ENCODE measurements around the gene ACYP1.

ACYP1 gene

GRCh38 chr14:75013290-75013689 is 50.5 kb downstream of the ACYP1 start:
- CTCF ChIA-PET, result interaction anchor here (0.7 kb wide), 1 partner anchor 75 kb away, joined by 4 read pairs; no protein-coding TSS in a partner anchor
- TF ChIP-seq CTCF (conservative IDR thresholded peaks at IDR 0.05; ENCODE audit: low read depth), result no peak
- POLR2A ChIA-PET (ENCODE audit: low non-redundant PET), result no interaction called here
- H3K27ac ChIP-seq, result no peak overlapping the region
- no peak for DNase-seq (ENCODE audit: low spot score)

GRCh38 chr14:75011356-75011994 is 52.3 kb downstream of the ACYP1 start:
- DNase-seq (ENCODE audit: low spot score), result no peak
- POLR2A ChIA-PET (ENCODE audit: low non-redundant PET), result no interaction called here
- no peak for TF ChIP-seq CTCF (conservative IDR thresholded peaks at IDR 0.05; ENCODE audit: low read depth)
- CTCF ChIA-PET, result interaction anchor here (0.6 kb wide), 1 partner anchor 67 kb away, joined by 3 read pairs; no protein-coding TSS in a partner anchor
- no peak overlapping the region for H3K27ac ChIP-seq

- ChIA-PET POLR2A (ENCODE audit: low non-redundant PET) (no interaction called here), CTCF (interaction anchor here (0.6 to 1.1 kb wide), 2 partner anchors 73 to 105 kb away, joined by 3 to 4 read pairs; no protein-coding TSS in a partner anchor)
- TF ChIP-seq CTCF (conservative IDR thresholded peaks at IDR 0.05; ENCODE audit: low read depth), result no peak
- DNase-seq (ENCODE audit: low spot score), result no peak
- no peak overlapping the region for H3K27ac ChIP-seq
These were observed 53.2 kb downstream of the ACYP1 start for GRCh38 chr14:75010472-75011093.

GRCh38 chr14:75009176-75009575 is 54.6 kb downstream of the ACYP1 start:
- DNase-seq (ENCODE audit: low spot score), result no peak
- POLR2A ChIA-PET (ENCODE audit: low non-redundant PET), result no interaction called here
- TF ChIP-seq CTCF (conservative IDR thresholded peaks at IDR 0.05; ENCODE audit: low read depth), result no peak
- CTCF ChIA-PET, result no interaction called here
- no peak overlapping the region for H3K27ac ChIP-seq

GRCh38 chr14:75005357-75005756 is 58.5 kb downstream of the ACYP1 start:
- ChIA-PET POLR2A (ENCODE audit: low non-redundant PET) (no interaction called here), CTCF (no interaction called here)
- H3K27ac ChIP-seq, result no peak overlapping the region
- TF ChIP-seq CTCF (conservative IDR thresholded peaks at IDR 0.05; ENCODE audit: low read depth), result no peak
- DNase-seq (ENCODE audit: low spot score), result no peak

- CTCF ChIA-PET, result interaction anchor here (0.7 to 1.0 kb wide), 2 partner anchors 98 to 140 kb away, joined by 3 to 4 read pairs; no protein-coding TSS in a partner anchor
- peak overlapping the region; percentile 83 for H3K27ac ChIP-seq
- no peak for TF ChIP-seq CTCF (conservative IDR thresholded peaks at IDR 0.05; ENCODE audit: low read depth)
- POLR2A ChIA-PET (ENCODE audit: low non-redundant PET), result no interaction called here
- DNase-seq (ENCODE audit: low spot score), result no peak
These were observed 60.4 kb downstream of the ACYP1 start for GRCh38 chr14:75003250-75004027.
